ENCODE results near the gene GLIS1. TPM values are rescaled to one million over a fixed set of nuclear protein-coding genes. Genes with fewer than 3 reads are reported as not detected.

Gene GLIS1
- total and polyA plus RNA-seq, 10 of the 15 experiments (the other 5 are each of a cell fraction or from before 2014, with no cell fraction given), result not detected

DNA sequence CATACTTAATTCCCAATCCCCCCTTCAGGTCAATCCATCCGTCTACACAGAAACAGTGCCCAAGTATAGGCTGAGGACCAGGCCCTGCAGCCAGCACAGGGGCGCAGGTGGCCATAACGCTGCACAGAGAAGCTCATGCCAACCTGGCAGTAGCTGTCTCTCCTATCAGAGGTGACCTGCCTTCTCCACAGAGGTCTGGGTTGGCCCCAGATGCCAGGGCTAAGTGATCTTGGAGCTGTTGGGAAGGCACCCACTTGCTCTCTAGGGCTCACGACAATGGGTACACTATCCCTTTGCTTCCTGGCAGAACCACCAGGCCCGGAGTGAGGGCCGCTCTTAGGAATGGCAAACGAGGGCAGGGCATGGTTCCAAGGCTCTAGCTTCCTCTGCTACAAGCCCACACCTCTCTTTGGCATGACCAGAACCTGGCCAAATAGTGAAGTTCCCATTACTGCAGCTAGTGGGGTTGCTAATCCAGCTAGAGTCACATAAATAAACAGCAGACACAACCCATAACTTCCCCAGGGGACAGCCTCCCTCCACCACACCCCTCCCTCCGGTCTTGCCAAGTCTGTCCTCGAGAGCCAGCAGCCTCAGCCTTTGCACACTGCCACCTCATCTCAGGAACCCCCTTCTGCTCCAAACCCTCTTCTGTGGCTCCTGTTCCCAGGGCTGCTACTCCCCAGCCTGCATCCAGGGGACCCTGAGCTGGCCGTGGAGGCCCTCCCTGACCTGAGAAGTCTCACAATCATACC is 113.0 kb downstream of the GLIS1 start (continued):
- no peak for TF ChIP-seq SMC3 (IDR thresholded peaks at IDR 0.05; ENCODE audit: borderline replicate concordance, low read length)
- TF ChIP-seq HDGF (IDR thresholded peaks at IDR 0.05), result no peak
- TF ChIP-seq CHD2 (IDR thresholded peaks at IDR 0.05; ENCODE audit: borderline replicate concordance, low read depth, low read length), result no peak
- TF ChIP-seq EZH2 (IDR thresholded peaks at IDR 0.05; ENCODE audit: borderline replicate concordance, control insufficient read depth, low read depth, low read length), result no peak
- TF ChIP-seq, protein P1, sequence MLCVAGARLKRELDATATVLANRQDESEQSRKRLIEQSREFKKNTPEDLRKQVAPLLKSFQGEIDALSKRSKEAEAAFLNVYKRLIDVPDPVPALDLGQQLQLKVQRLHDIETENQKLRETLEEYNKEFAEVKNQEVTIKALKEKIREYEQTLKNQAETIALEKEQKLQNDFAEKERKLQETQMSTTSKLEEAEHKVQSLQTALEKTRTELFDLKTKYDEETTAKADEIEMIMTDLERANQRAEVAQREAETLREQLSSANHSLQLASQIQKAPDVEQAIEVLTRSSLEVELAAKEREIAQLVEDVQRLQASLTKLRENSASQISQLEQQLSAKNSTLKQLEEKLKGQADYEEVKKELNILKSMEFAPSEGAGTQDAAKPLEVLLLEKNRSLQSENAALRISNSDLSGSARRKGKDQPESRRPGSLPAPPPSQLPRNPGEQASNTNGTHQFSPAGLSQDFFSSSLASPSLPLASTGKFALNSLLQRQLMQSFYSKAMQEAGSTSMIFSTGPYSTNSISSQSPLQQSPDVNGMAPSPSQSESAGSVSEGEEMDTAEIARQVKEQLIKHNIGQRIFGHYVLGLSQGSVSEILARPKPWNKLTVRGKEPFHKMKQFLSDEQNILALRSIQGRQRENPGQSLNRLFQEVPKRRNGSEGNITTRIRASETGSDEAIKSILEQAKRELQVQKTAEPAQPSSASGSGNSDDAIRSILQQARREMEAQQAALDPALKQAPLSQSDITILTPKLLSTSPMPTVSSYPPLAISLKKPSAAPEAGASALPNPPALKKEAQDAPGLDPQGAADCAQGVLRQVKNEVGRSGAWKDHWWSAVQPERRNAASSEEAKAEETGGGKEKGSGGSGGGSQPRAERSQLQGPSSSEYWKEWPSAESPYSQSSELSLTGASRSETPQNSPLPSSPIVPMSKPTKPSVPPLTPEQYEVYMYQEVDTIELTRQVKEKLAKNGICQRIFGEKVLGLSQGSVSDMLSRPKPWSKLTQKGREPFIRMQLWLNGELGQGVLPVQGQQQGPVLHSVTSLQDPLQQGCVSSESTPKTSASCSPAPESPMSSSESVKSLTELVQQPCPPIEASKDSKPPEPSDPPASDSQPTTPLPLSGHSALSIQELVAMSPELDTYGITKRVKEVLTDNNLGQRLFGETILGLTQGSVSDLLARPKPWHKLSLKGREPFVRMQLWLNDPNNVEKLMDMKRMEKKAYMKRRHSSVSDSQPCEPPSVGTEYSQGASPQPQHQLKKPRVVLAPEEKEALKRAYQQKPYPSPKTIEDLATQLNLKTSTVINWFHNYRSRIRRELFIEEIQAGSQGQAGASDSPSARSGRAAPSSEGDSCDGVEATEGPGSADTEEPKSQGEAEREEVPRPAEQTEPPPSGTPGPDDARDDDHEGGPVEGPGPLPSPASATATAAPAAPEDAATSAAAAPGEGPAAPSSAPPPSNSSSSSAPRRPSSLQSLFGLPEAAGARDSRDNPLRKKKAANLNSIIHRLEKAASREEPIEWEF (IDR thresholded peaks at IDR 0.05; ENCODE audit: insufficient replicate concordance, low read depth, low read length), result no peak
- TF ChIP-seq ZNF207 (IDR thresholded peaks at IDR 0.05; ENCODE audit: borderline replicate concordance), result no peak
- TF ChIP-seq, protein P2, sequence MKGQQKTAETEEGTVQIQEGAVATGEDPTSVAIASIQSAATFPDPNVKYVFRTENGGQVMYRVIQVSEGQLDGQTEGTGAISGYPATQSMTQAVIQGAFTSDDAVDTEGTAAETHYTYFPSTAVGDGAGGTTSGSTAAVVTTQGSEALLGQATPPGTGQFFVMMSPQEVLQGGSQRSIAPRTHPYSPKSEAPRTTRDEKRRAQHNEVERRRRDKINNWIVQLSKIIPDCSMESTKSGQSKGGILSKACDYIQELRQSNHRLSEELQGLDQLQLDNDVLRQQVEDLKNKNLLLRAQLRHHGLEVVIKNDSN (IDR thresholded peaks at IDR 0.05; ENCODE audit: borderline replicate concordance, extremely low read length, insufficient read depth, low read depth, low read length), result no peak

Data from GM12878 (cell line).